ENCODE results near the gene POLR2A. TPM values are rescaled to one million over a fixed set of nuclear protein-coding genes. Genes with fewer than 3 reads are reported as not detected.
"Not testable (repeated sequence)": the region's sequence is repeated elsewhere in the genome, so short reads cannot be mapped to it uniquely, and the experiment has no call there.

POLR2A gene
- total and polyA plus RNA-seq, 8 donors, result 24.5 to 83.6 (median 53.8) TPM

DNA sequence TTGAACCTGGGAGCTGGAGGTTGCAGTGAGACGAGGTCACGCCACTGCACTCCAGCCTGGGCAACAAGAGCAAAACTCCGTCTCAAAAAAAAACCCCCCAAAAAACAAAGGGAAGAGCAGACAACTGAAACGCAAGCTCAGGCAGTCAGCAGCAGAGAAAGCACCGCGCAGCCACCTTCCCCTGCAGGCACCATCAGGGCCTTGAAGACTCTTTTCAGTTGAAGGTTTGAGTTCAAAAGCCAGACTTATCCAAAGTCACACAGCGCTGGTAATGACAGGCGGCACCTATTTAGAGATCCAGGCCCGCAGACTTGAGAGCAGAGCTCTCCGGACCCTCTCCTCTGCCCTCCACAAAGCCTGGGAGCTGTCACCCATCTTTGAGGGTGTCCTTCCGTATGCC, 15.9 kb upstream of the POLR2A start:
- Histone ChIP-seq H3K36me3 (peaks cover 0 to 13% (median 0%) of the 10 kb centered on the region in 3 donors), H3K27ac (no peak overlapping the region), H3K4me3 (no peak overlapping the region), H3K9me3 (no peaks in the 10 kb centered on the region), H3K27me3 (no peaks in the 10 kb centered on the region), H3K4me1 (peaks cover 19 to 26% (median 23%) of the 10 kb centered on the region in 3 donors)
- DNase-seq (no peak), ATAC-seq (no peak), FAIRE-seq (no peak)
- intact Hi-C loops (cut with DNase I), result no loop called here
- TF ChIP-seq, protein P1, sequence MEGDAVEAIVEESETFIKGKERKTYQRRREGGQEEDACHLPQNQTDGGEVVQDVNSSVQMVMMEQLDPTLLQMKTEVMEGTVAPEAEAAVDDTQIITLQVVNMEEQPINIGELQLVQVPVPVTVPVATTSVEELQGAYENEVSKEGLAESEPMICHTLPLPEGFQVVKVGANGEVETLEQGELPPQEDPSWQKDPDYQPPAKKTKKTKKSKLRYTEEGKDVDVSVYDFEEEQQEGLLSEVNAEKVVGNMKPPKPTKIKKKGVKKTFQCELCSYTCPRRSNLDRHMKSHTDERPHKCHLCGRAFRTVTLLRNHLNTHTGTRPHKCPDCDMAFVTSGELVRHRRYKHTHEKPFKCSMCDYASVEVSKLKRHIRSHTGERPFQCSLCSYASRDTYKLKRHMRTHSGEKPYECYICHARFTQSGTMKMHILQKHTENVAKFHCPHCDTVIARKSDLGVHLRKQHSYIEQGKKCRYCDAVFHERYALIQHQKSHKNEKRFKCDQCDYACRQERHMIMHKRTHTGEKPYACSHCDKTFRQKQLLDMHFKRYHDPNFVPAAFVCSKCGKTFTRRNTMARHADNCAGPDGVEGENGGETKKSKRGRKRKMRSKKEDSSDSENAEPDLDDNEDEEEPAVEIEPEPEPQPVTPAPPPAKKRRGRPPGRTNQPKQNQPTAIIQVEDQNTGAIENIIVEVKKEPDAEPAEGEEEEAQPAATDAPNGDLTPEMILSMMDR (IDR thresholded peaks at IDR 0.05), result no peak
- WGBS, 2 donors, result 90 to 96% methylated on average over 11 of the region's 11 CpGs

DNA sequence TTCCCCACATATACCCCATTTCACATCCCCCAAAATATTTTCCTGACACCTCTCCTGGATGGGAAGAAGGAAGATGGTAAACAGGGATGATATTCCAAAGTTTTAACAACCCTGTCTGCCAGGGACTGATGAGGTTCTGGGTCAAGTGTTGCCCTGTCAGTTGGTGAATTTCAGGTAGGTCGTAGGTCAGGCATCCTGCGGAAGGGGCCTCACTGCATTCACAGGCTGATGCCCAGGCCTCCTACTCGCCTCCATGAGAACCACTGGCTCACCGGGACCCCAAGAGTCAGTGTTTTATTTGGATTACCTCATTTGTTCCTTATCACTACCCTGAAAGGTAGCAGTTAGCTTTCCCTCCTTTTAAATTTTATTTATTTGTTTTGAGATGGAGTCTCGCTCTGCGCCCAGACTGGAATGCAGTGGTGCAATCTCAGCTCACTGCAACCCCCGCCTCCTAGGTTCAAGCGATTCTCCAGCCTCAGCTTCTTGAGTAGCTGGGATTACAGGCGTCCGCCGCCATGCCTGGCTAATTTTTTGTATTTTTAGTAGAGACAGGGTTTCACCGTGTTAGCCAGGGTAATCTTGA, 15.3 kb upstream of the POLR2A start:
- no peak overlapping the region for H3K27ac ChIP-seq
- WGBS, 2 donors, result 76 to 77% methylated on average over 12 of the region's 12 CpGs
- peaks cover 0 to 7% (median 0%) of the 10 kb centered on the region in 3 donors for H3K36me3 ChIP-seq
- ATAC-seq, result no peak
- DNase-seq, result no peak
- intact Hi-C loops (cut with DNase I), result no loop called here
- H3K4me3 ChIP-seq, result no peak overlapping the region
- H3K4me1 ChIP-seq, result peaks cover 19 to 26% (median 23%) of the 10 kb centered on the region in 3 donors
- H3K9me3 ChIP-seq, result no peaks in the 10 kb centered on the region
- TF ChIP-seq, protein P1 (IDR thresholded peaks at IDR 0.05), result no peak
- H3K27me3 ChIP-seq, result no peaks in the 10 kb centered on the region
- FAIRE-seq, result no peak

DNA sequence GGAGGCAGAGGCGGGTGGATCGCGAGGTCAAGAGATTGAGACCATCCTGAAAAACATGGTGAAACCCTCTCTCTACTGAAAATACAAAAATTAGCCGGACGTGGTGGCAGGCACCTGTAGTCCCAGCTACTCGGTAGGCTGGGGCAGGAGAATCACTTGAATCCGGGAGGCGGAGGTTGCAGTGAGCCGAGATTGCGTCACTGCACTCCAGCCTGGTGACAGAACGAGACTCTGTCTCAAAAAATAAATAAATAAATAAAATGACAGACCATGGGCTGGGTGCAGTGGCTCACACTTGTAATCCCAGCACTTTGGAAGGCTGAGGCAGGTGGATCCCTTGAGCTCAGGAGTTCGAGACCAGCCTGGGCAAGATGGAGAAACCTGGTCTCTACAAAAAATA, 14.3 kb upstream of the POLR2A start:
- H3K9me3 ChIP-seq; H3K36me3 ChIP-seq; H3K4me3 ChIP-seq; FAIRE-seq; ATAC-seq; H3K27me3 ChIP-seq; intact Hi-C loops (cut with DNase I); DNase-seq: not testable (repeated sequence)
- WGBS, 2 donors, result 96 to 97% methylated on average over 12 of the region's 12 CpGs
- Histone ChIP-seq H3K27ac (peak overlapping the region in 3 of 4 donors; percentile 20 to 85 (median 82)), H3K4me1 (peaks cover 19 to 26% (median 23%) of the 10 kb centered on the region in 3 donors)

DNA sequence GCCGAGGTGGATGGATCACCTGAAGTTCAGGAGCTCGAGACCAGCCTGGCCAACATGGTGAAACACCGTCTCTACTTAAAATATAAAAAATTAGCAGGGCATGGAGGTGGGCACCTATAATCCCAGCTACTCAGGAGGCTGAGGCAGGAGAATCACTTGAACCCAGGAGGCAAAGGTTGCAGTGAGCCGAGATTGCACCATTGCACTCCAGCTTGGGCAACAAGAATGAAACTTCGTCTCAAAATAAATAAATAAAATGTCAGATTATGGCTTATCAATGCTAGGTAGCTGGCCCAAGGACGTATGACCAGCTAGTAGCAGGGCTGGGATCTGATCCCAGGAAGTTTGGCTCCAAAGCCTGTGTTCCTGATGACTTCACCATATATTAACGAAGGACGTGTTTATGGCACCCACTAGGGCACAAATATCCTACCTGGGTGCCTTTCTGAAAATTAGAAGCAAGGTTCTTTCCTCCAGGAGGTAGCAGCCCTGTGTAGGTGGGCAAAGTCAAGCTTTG, 13.7 kb upstream of the POLR2A start:
- ATAC-seq (peak; percentile 84 to 93 (median 90)), DNase-seq (peak in 4 of 6 donors; percentile 64 to 81 (median 72))
- H3K9me3 ChIP-seq; H3K27me3 ChIP-seq; H3K36me3 ChIP-seq; H3K4me3 ChIP-seq; intact Hi-C loops (cut with DNase I); FAIRE-seq: not testable (repeated sequence)
- peaks cover 19 to 29% (median 23%) of the 10 kb centered on the region in 3 donors for H3K4me1 ChIP-seq
- H3K27ac ChIP-seq, result peak overlapping the region; percentile 67 to 85 (median 76)
- 35 to 41% methylated on average over 8 of the region's 8 CpGs for WGBS, 2 donors

DNA sequence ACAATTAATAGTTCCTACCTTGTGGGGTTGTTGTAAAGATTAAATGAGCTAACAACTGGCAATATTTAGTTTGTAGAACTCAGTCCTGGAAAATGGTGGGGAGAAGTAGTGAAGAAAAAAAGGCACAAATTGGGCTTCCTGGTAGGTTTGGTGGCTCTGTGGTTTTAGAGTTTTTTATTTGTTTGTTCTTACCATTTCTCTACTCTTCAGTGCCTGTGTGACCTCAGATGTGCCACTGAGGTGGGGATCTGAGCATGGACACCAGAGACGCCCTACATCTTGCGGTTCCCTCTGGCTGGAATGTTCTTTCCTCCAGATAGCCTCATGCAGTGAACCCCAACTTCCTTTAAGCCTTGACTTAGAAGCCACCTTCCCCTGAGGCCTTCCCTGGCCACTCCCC, 12.4 kb upstream of the POLR2A start:
- H3K4me1 ChIP-seq, result peaks cover 19 to 40% (median 26%) of the 10 kb centered on the region in 3 donors
- intact Hi-C loops (cut with DNase I), result no loop called here
- TF ChIP-seq, protein P1 (IDR thresholded peaks at IDR 0.05), result no peak
- DNase-seq, result no peak
- no peak overlapping the region for H3K4me3 ChIP-seq
- no peaks in the 10 kb centered on the region for H3K36me3 ChIP-seq
- no peak for FAIRE-seq
- no peaks in the 10 kb centered on the region for H3K9me3 ChIP-seq
- peak overlapping the region; percentile 67 to 85 (median 76) for H3K27ac ChIP-seq
- H3K27me3 ChIP-seq, result no peaks in the 10 kb centered on the region
- WGBS, 2 donors, result 85 to 94% methylated on average over 2 of the region's 2 CpGs
- no peak for ATAC-seq

DNA sequence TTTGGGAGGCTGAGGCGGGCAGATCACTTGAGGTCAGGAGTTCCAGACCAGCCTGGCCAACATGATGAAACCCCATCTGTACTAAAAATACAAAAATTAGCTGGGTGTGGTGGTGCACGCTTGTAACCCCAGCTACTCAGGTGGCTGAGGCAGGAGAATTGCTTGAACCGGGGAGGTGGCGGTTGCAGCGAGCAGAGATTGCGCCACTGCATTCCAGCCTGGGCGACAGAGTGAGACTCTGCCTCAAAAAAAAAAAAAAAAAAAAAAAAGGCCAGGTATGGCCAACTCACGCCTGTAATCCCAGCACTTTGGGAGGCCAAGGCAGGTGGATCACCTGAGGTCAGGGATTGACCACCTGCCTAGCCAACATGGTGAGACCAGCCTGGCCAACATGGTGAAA, 9.4 kb upstream of the POLR2A start:
- DNase-seq, ATAC-seq, H3K27me3 ChIP-seq, FAIRE-seq, H3K36me3 ChIP-seq, H3K9me3 ChIP-seq, H3K4me3 ChIP-seq, H3K27ac ChIP-seq: not testable (repeated sequence)
- H3K4me1 ChIP-seq, result peaks cover 18 to 39% (median 29%) of the 10 kb centered on the region in 3 donors
- WGBS, 2 donors, result 72 to 87% methylated on average over 8 of the region's 8 CpGs
- intact Hi-C loops (cut with DNase I), result loop anchor here in 2 of 3 donors (5.0 kb wide), 1 partner anchor 32 kb away; no protein-coding TSS in a partner anchor

All from pancreas (tissue), 10 donors.